ENCODE measurements around the gene LUZP2.

The LUZP2 gene

DNA sequence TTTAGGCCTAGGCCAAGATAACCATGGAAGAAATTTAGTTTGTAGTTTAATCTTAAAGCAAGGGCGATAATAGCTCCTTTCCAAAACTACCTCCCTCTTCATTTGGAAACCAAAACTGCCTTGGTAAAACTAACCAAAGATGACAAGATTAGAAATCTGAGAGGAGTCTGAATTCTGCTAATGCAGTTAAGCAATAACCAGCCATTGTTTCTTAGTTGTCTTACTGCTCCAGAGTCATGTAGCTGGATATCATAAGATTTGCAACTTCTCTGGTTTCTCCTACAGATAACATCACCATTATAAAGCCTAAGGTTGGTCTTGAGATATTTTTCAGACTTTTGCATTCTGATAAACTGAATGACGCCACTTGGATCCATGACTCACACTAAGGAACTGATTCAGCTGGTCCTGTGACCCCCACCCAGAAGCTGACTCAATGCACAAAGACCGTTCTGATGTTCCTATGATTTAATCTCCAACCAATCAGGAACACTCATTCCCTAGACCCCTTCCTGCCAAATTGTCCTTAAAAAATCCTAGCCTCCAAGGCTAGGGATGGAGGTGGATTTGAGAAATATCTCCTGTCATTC is 200.8 kb downstream of the LUZP2 start:
- H3K27me3 ChIP-seq (ENCODE audit: insufficient read depth, low read length), result no peaks in the 10 kb centered on the region
- no peaks in the 10 kb centered on the region for H3K36me3 ChIP-seq (ENCODE audit: control insufficient read depth in 1 of 2, insufficient read depth in 2 of 2, low read length in 2 of 2)
- H2BK120ac ChIP-seq (ENCODE audit: insufficient read depth, low read length, poor library complexity), result no peak overlapping the region
- no peak overlapping the region for H3K4me3 ChIP-seq (ENCODE audit: low read depth, low read length)
- no peak overlapping the region for H2AFZ ChIP-seq (ENCODE audit: insufficient read depth, low read length, poor library complexity)
- H4K12ac ChIP-seq (ENCODE audit: low read depth, low read length), result no peak overlapping the region
- H3K18ac ChIP-seq (ENCODE audit: low read length), result no peak overlapping the region
- no CpG with 5 or more reads among the region's 3 CpGs for WGBS (ENCODE audit: extremely low coverage, insufficient coverage, insufficient read length)
- H3K4me2 ChIP-seq (ENCODE audit: low read length), result no peak overlapping the region
- H3K4me1 ChIP-seq (ENCODE audit: control insufficient read depth in 1 of 2, insufficient read depth in 2 of 2, low read length in 2 of 2), result no peaks in the 10 kb centered on the region
- H3K9ac ChIP-seq (ENCODE audit: low read length), result no peak overlapping the region
- H3K27ac ChIP-seq (ENCODE audit: low read depth, low read length), result no peak overlapping the region
- no peak overlapping the region for H2BK5ac ChIP-seq (ENCODE audit: low read depth, low read length, poor library complexity)
- no peak overlapping the region for H2AK5ac ChIP-seq (ENCODE audit: low read length)
- no peak overlapping the region for H3K14ac ChIP-seq (ENCODE audit: low read length)
- H4K8ac ChIP-seq (ENCODE audit: low read depth, low read length), result no peak overlapping the region
- H4K91ac ChIP-seq (ENCODE audit: low read depth, low read length), result no peak overlapping the region
- no peaks in the 10 kb centered on the region for H3K79me2 ChIP-seq (ENCODE audit: control insufficient read depth, insufficient read depth, low read length, poor library complexity)
- H2BK12ac ChIP-seq (ENCODE audit: low read length), result no peak overlapping the region
- no peaks in the 10 kb centered on the region for H3K9me3 ChIP-seq (ENCODE audit: insufficient read depth, low read depth, low read length)
- no peak overlapping the region for H3K23ac ChIP-seq (ENCODE audit: low read length)
- H3K4ac ChIP-seq (ENCODE audit: low read depth, low read length), result no peak overlapping the region
- H3K79me1 ChIP-seq (ENCODE audit: low read length), result no peaks in the 10 kb centered on the region
- DNase-seq, result peak in 1 of 2 donors; percentile 28

DNA sequence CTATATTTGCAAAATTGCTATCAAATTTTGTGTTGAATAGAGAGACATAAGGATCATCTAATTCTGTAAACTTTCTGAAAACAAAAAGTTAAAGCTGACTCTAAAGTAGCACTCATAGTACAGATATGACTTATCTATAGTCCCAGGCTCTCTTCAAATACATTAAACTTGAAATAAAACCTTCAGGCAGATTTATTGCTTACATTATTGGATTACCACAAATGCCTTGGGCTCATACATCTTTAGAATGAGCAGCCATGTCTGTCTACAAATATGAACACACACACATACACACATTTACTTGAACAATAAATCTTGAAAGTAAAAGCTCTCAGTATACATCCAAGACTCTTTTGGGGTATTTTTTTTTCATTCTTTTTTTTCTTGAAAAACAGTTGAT is 207.9 kb downstream of the LUZP2 start:
- H3K23ac ChIP-seq (ENCODE audit: low read length), result no peak overlapping the region
- H3K4me2 ChIP-seq (ENCODE audit: low read length), result no peak overlapping the region
- H3K36me3 ChIP-seq (ENCODE audit: control insufficient read depth in 1 of 2, insufficient read depth in 2 of 2, low read length in 2 of 2), result no peaks in the 10 kb centered on the region
- no peak overlapping the region for H3K4me3 ChIP-seq (ENCODE audit: low read depth, low read length)
- DNase-seq, result no peak
- no peak overlapping the region for H2BK5ac ChIP-seq (ENCODE audit: low read depth, low read length, poor library complexity)
- H3K4me1 ChIP-seq (ENCODE audit: control insufficient read depth in 1 of 2, insufficient read depth in 2 of 2, low read length in 2 of 2), result peaks cover 0 to 2% of the 10 kb centered on the region in 2 experiments
- no peak overlapping the region for H3K4ac ChIP-seq (ENCODE audit: low read depth, low read length)
- no peak overlapping the region for H3K27ac ChIP-seq (ENCODE audit: low read depth, low read length)
- H2BK12ac ChIP-seq (ENCODE audit: low read length), result no peak overlapping the region
- no peaks in the 10 kb centered on the region for H3K79me1 ChIP-seq (ENCODE audit: low read length)
- H3K9ac ChIP-seq (ENCODE audit: low read length), result no peak overlapping the region
- H3K14ac ChIP-seq (ENCODE audit: low read length), result no peak overlapping the region
- no peak overlapping the region for H4K91ac ChIP-seq (ENCODE audit: low read depth, low read length)
- no peak overlapping the region for H2AK5ac ChIP-seq (ENCODE audit: low read length)
- H2AFZ ChIP-seq (ENCODE audit: insufficient read depth, low read length, poor library complexity), result no peak overlapping the region
- no peak overlapping the region for H4K8ac ChIP-seq (ENCODE audit: low read depth, low read length)
- no peaks in the 10 kb centered on the region for H3K9me3 ChIP-seq (ENCODE audit: insufficient read depth, low read depth, low read length)
- no peak overlapping the region for H2BK120ac ChIP-seq (ENCODE audit: insufficient read depth, low read length, poor library complexity)
- H3K79me2 ChIP-seq (ENCODE audit: control insufficient read depth, insufficient read depth, low read length, poor library complexity), result no peaks in the 10 kb centered on the region
- no peak overlapping the region for H3K18ac ChIP-seq (ENCODE audit: low read length)
- H3K27me3 ChIP-seq (ENCODE audit: insufficient read depth, low read length), result no peaks in the 10 kb centered on the region
- H4K12ac ChIP-seq (ENCODE audit: low read depth, low read length), result no peak overlapping the region

DNA sequence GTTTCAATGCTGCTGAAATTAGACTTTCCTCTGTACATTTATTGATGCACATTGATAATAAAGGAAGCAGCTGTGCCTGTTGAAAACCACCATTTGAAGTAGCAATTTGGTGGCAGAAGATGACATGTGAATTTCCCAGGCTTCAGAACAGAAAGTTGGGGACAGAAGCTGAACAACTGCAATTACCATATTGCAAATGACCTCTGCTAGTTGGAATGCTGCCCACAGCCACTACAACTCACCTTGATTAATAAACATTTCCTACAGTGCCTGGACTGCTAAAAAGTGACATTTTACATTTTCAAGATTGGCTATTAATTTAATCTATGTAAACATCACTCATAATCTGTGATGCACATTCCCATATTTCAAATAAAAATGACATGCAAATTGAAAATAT is 208.6 kb downstream of the LUZP2 start:
- Histone ChIP-seq H3K27ac (ENCODE audit: low read depth, low read length) (no peak overlapping the region), H2BK12ac (ENCODE audit: low read length) (no peak overlapping the region), H3K4me3 (ENCODE audit: low read depth, low read length) (no peak overlapping the region), H3K79me2 (ENCODE audit: control insufficient read depth, insufficient read depth, low read length, poor library complexity) (no peaks in the 10 kb centered on the region), H4K8ac (ENCODE audit: low read depth, low read length) (no peak overlapping the region), H3K14ac (ENCODE audit: low read length) (no peak overlapping the region), H3K9me3 (ENCODE audit: insufficient read depth, low read depth, low read length) (no peaks in the 10 kb centered on the region), H3K18ac (ENCODE audit: low read length) (no peak overlapping the region), H2AFZ (ENCODE audit: insufficient read depth, low read length, poor library complexity) (no peak overlapping the region), H3K23ac (ENCODE audit: low read length) (no peak overlapping the region), H3K4me1 (ENCODE audit: control insufficient read depth in 1 of 2, insufficient read depth in 2 of 2, low read length in 2 of 2) (peaks cover 0 to 2% of the 10 kb centered on the region in 2 experiments), H3K79me1 (ENCODE audit: low read length) (no peaks in the 10 kb centered on the region), H2BK5ac (ENCODE audit: low read depth, low read length, poor library complexity) (no peak overlapping the region), H3K4me2 (ENCODE audit: low read length) (no peak overlapping the region), H4K91ac (ENCODE audit: low read depth, low read length) (no peak overlapping the region), H3K27me3 (ENCODE audit: insufficient read depth, low read length) (no peaks in the 10 kb centered on the region), H3K4ac (ENCODE audit: low read depth, low read length) (no peak overlapping the region), H3K36me3 (ENCODE audit: control insufficient read depth in 1 of 2, insufficient read depth in 2 of 2, low read length in 2 of 2) (no peaks in the 10 kb centered on the region), H2BK120ac (ENCODE audit: insufficient read depth, low read length, poor library complexity) (no peak overlapping the region), H3K9ac (ENCODE audit: low read length) (no peak overlapping the region), H2AK5ac (ENCODE audit: low read length) (no peak overlapping the region), H4K12ac (ENCODE audit: low read depth, low read length) (no peak overlapping the region)
- DNase-seq, result peak in 1 of 2 donors; percentile 49

DNA sequence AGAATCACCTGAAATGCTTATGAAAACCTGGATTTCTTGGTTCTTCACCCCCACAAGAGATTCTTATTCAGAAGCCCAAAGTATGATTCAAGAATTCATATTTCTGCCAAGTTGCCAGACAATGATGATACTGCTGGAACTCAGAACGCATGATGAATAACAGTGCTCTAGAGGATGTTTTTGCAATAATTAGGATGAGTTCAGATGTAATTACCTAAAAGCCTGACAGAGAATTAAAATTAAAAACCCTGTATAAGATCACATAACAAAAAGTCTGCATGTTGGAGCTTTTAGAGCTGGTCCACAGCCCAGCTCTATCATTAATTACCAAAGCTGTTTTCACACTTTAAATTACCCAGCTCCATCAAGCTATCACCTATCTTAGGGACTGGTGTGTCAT is 211.8 kb downstream of the LUZP2 start:
- H3K27ac ChIP-seq (ENCODE audit: low read depth, low read length), result no peak overlapping the region
- H2BK120ac ChIP-seq (ENCODE audit: insufficient read depth, low read length, poor library complexity), result no peak overlapping the region
- no peaks in the 10 kb centered on the region for H3K79me1 ChIP-seq (ENCODE audit: low read length)
- no peak overlapping the region for H3K14ac ChIP-seq (ENCODE audit: low read length)
- DNase-seq, result no peak
- H3K4ac ChIP-seq (ENCODE audit: low read depth, low read length), result no peak overlapping the region
- H4K12ac ChIP-seq (ENCODE audit: low read depth, low read length), result no peak overlapping the region
- no peak overlapping the region for H2BK12ac ChIP-seq (ENCODE audit: low read length)
- no peak overlapping the region for H4K8ac ChIP-seq (ENCODE audit: low read depth, low read length)
- peaks cover 0 to 2% of the 10 kb centered on the region in 2 experiments for H3K4me1 ChIP-seq (ENCODE audit: control insufficient read depth in 1 of 2, insufficient read depth in 2 of 2, low read length in 2 of 2)
- H3K79me2 ChIP-seq (ENCODE audit: control insufficient read depth, insufficient read depth, low read length, poor library complexity), result no peaks in the 10 kb centered on the region
- no peak overlapping the region for H4K91ac ChIP-seq (ENCODE audit: low read depth, low read length)
- no peak overlapping the region for H3K4me3 ChIP-seq (ENCODE audit: low read depth, low read length)
- H3K9me3 ChIP-seq (ENCODE audit: insufficient read depth, low read depth, low read length), result no peaks in the 10 kb centered on the region
- H2AFZ ChIP-seq (ENCODE audit: insufficient read depth, low read length, poor library complexity), result no peak overlapping the region
- H3K9ac ChIP-seq (ENCODE audit: low read length), result no peak overlapping the region
- WGBS (ENCODE audit: extremely low coverage, insufficient coverage, insufficient read length), result no CpG with 5 or more reads among the region's 1 CpG
- no peak overlapping the region for H2BK5ac ChIP-seq (ENCODE audit: low read depth, low read length, poor library complexity)
- no peak overlapping the region for H3K18ac ChIP-seq (ENCODE audit: low read length)
- H2AK5ac ChIP-seq (ENCODE audit: low read length), result no peak overlapping the region
- no peak overlapping the region for H3K4me2 ChIP-seq (ENCODE audit: low read length)
- no peak overlapping the region for H3K23ac ChIP-seq (ENCODE audit: low read length)
- no peaks in the 10 kb centered on the region for H3K36me3 ChIP-seq (ENCODE audit: control insufficient read depth in 1 of 2, insufficient read depth in 2 of 2, low read length in 2 of 2)
- no peaks in the 10 kb centered on the region for H3K27me3 ChIP-seq (ENCODE audit: insufficient read depth, low read length)

All from trophoblast cell (in vitro differentiated cells and primary cell).